GM18511 (cell line): ENCODE results near the gene PLCB4.

ENCODE experiments used
- ATAC-seq: cut with Tn5 transposase; IDR thresholded peaks from one replicate; pipeline ENCODE4 v1.9.1; 2021; ENCODE audit warnings: mild to moderate bottlenecking, moderate library complexity; ENCODE audit not compliant: unreplicated experiment

The PLCB4 gene

GRCh38 chr20:9256393-9256792 lies 187.5 kb downstream of the PLCB4 start:
- no peak for ATAC-seq

GRCh38 chr20:9258901-9259300 lies 190.0 kb downstream of the PLCB4 start:
- no peak for ATAC-seq

- no peak for ATAC-seq
Measured at GRCh38 chr20:9260027-9260426, 191.1 kb downstream of the PLCB4 start.

GRCh38 chr20:9261781-9262180 lies 192.9 kb downstream of the PLCB4 start:
- no peak for ATAC-seq

- no peak for ATAC-seq
Measured at GRCh38 chr20:9262653-9263194, 193.8 kb downstream of the PLCB4 start.

- ATAC-seq: no peak
Measured at GRCh38 chr20:9269280-9269971, 200.5 kb downstream of the PLCB4 start.

GRCh38 chr20:9270831-9271230 lies 201.9 kb downstream of the PLCB4 start:
- ATAC-seq: no peak

- no peak for ATAC-seq
Measured at GRCh38 chr20:9276966-9277468, 208.1 kb downstream of the PLCB4 start.

GRCh38 chr20:9279918-9280401 lies 211.1 kb downstream of the PLCB4 start:
- no peak for ATAC-seq

- ATAC-seq: no peak
Measured at GRCh38 chr20:9280666-9281065, 211.8 kb downstream of the PLCB4 start.

- ATAC-seq: no peak
Measured at GRCh38 chr20:9281803-9282202, 212.9 kb downstream of the PLCB4 start.

GRCh38 chr20:9285617-9286016 lies 216.7 kb downstream of the PLCB4 start:
- no peak for ATAC-seq

GRCh38 chr20:9286501-9287461 lies 217.9 kb downstream of the PLCB4 start:
- no peak for ATAC-seq

GRCh38 chr20:9287826-9288225 lies 218.9 kb downstream of the PLCB4 start:
- ATAC-seq: no peak

- ATAC-seq: no peak
Measured at GRCh38 chr20:9290331-9290730, 221.4 kb downstream of the PLCB4 start.

- ATAC-seq: no peak
Measured at GRCh38 chr20:9293145-9293544, 224.3 kb downstream of the PLCB4 start.

GRCh38 chr20:9294041-9294440 lies 225.2 kb downstream of the PLCB4 start:
- ATAC-seq: no peak

GRCh38 chr20:9298906-9299305 lies 230.0 kb downstream of the PLCB4 start:
- no peak for ATAC-seq

- ATAC-seq: no peak
Measured at GRCh38 chr20:9300080-9300479, 231.2 kb downstream of the PLCB4 start.

- no peak for ATAC-seq
Measured at GRCh38 chr20:9300534-9300933, 231.6 kb downstream of the PLCB4 start.
